Activated T-cell treated with anti-CD3 and anti-CD28 coated beads, Interleukin-2, amount 50 U/mL, for 72 hours (primary cell): Measurements from ENCODE around the gene NOC4L. TPM values are rescaled to one million over a fixed set of nuclear protein-coding genes. Genes with fewer than 3 reads are reported as not detected.
A peak's percentile ranks its signal among the peaks of the same experiment; 100 is the strongest.
"Not testable (repeated sequence)": the region's sequence is repeated elsewhere in the genome, so short reads cannot be mapped to it uniquely, and the experiment has no call there.

Experiments used
- ATAC-seq, 2 donors: fragments of 150-1000 bp; cut with Tn5 transposase; replicated peaks in 1 of 2; 2 replicates each; pipeline ENCODE4 v1.10.0; 2021; ENCODE audit warnings: moderate library complexity in 2 of 2, mild to moderate bottlenecking in 1 of 2
- DNase-seq, 2 donors: peaks; one replicate each; pipeline ENCODE4 v3.0.0; 2021 to 2022; ENCODE audit warnings: mixed read lengths in 1 of 2
- H3K27ac Mint-ChIP-seq: one replicate; pipeline ENCODE4 v1.8.0; 2022; ENCODE audit warnings: mild to moderate bottlenecking, moderate library complexity, mixed read lengths
- H3K27me3 Mint-ChIP-seq: one replicate; pipeline ENCODE4 v1.8.0; 2022; ENCODE audit warnings: low read depth, mixed read lengths
- H3K36me3 Mint-ChIP-seq, 2 donors: one replicate each; pipeline ENCODE4 v1.8.0; 2022; ENCODE audit warnings: mixed read lengths in 2 of 2, mild to moderate bottlenecking in 1 of 2; ENCODE audit not compliant: insufficient read depth in 2 of 2
- H3K4me1 Mint-ChIP-seq: one replicate; pipeline ENCODE4 v1.8.0; 2022; ENCODE audit warnings: low read depth, mixed read lengths
- H3K4me3 Mint-ChIP-seq, 2 donors: one replicate each; pipeline ENCODE4 v1.8.0; 2022; ENCODE audit warnings: mild to moderate bottlenecking in 2 of 2, mixed read lengths in 2 of 2, moderate library complexity in 2 of 2
- H3K9me3 Mint-ChIP-seq, 2 donors: one replicate each; pipeline ENCODE4 v1.8.0; 2022; ENCODE audit warnings: mixed read lengths in 2 of 2
- total RNA-seq, 2 donors: library from RNA; stranded (reverse); gene quantifications; one replicate each; pipeline ENCODE4 v1.2.3, GENCODE V29; 2022

The NOC4L gene
- total RNA-seq, 2 donors from 2014 or later: 19.4 to 21.2 TPM

- peak overlapping the region; percentile 59 to 81 for H3K4me3 Mint-ChIP-seq
- H3K27ac Mint-ChIP-seq: no peak overlapping the region
- H3K36me3 Mint-ChIP-seq: peaks cover 3 to 5% of the 10 kb centered on the region in 2 donors
- DNase-seq (no peak), ATAC-seq (no peak)
- peaks cover 29% of the 10 kb centered on the region for H3K4me1 Mint-ChIP-seq
- no peaks in the 10 kb centered on the region for H3K9me3 Mint-ChIP-seq
- H3K27me3 Mint-ChIP-seq: no peaks in the 10 kb centered on the region
These were observed 2.1 kb upstream of the NOC4L start for GRCh38 chr12:132141976-132142678.

GRCh38 chr12:132142679-132143335, 1.4 kb upstream of the NOC4L start:
- Mint-ChIP-seq H3K9me3 (no peaks in the 10 kb centered on the region), H3K27me3 (no peaks in the 10 kb centered on the region), H3K4me3 (peak overlapping the region; percentile 81 to 89), H3K27ac (peak overlapping the region; percentile 52), H3K4me1 (peaks cover 29% of the 10 kb centered on the region), H3K36me3 (peaks cover 3 to 5% of the 10 kb centered on the region in 2 donors)
- no peak for DNase-seq
- no peak for ATAC-seq

GRCh38 chr12:132143336-132144071, 753 bp upstream of the NOC4L start:
- Mint-ChIP-seq H3K27ac (peak overlapping the region; percentile 52), H3K4me3 (peak overlapping the region; percentile 81 to 89), H3K36me3 (peaks cover 3 to 5% of the 10 kb centered on the region in 2 donors), H3K4me1 (peaks cover 29% of the 10 kb centered on the region), H3K27me3 (no peaks in the 10 kb centered on the region), H3K9me3 (no peaks in the 10 kb centered on the region)
- peak; percentile 45 to 49 for ATAC-seq
- DNase-seq: peak; percentile 31 to 35

- Mint-ChIP-seq H3K36me3 (peaks cover 3% of the 10 kb centered on the region in 2 donors), H3K27ac (peak overlapping the region; percentile 72), H3K4me3 (peak overlapping the region; percentile 95), H3K9me3 (no peaks in the 10 kb centered on the region), H3K4me1 (peaks cover 29% of the 10 kb centered on the region), H3K27me3 (no peaks in the 10 kb centered on the region)
- ATAC-seq (peak; percentile 10 to 14), DNase-seq (no peak)
These were observed 532 bp downstream of the NOC4L start for GRCh38 chr12:132144810-132145168.

GRCh38 chr12:132145334-132145733, 1.1 kb downstream of the NOC4L start:
- Mint-ChIP-seq H3K36me3 (peaks cover 2 to 3% of the 10 kb centered on the region in 2 donors), H3K4me3 (peak overlapping the region; percentile 95), H3K4me1 (peaks cover 29% of the 10 kb centered on the region), H3K9me3 (no peaks in the 10 kb centered on the region), H3K27ac (peak overlapping the region; percentile 38), H3K27me3 (no peaks in the 10 kb centered on the region)
- ATAC-seq (no peak), DNase-seq (no peak)

- H3K4me1 Mint-ChIP-seq: peaks cover 29% of the 10 kb centered on the region
- peak overlapping the region; percentile 52 for H3K27ac Mint-ChIP-seq
- ATAC-seq: no peak
These were observed 1.8 kb downstream of the NOC4L start for GRCh38 chr12:132146098-132146497.

GRCh38 chr12:132146772-132147422, 2.6 kb downstream of the NOC4L start:
- H3K4me3 Mint-ChIP-seq: no peak overlapping the region
- no peaks in the 10 kb centered on the region for H3K27me3 Mint-ChIP-seq
- peaks cover 2% of the 10 kb centered on the region in 2 donors for H3K36me3 Mint-ChIP-seq
- peaks cover 29% of the 10 kb centered on the region for H3K4me1 Mint-ChIP-seq
- H3K9me3 Mint-ChIP-seq: no peaks in the 10 kb centered on the region
- ATAC-seq (no peak), DNase-seq (no peak)
- H3K27ac Mint-ChIP-seq: no peak overlapping the region

More at GRCh38 chr12:132146098-132146497, 1.8 kb downstream of the NOC4L start:
- no peaks in the 10 kb centered on the region for H3K9me3 Mint-ChIP-seq
- DNase-seq: no peak
- peaks cover 2% of the 10 kb centered on the region in 2 donors for H3K36me3 Mint-ChIP-seq
- no peaks in the 10 kb centered on the region for H3K27me3 Mint-ChIP-seq
- peak overlapping the region; percentile 44 to 95 for H3K4me3 Mint-ChIP-seq

- no peak overlapping the region for H3K27ac Mint-ChIP-seq
- no peaks in the 10 kb centered on the region for H3K9me3 Mint-ChIP-seq
- DNase-seq: no peak
- H3K36me3 Mint-ChIP-seq: peaks cover 2% of the 10 kb centered on the region in 2 donors
- no peak for ATAC-seq
- no peak overlapping the region for H3K4me3 Mint-ChIP-seq
- peaks cover 23% of the 10 kb centered on the region for H3K4me1 Mint-ChIP-seq
- H3K27me3 Mint-ChIP-seq: no peaks in the 10 kb centered on the region
These were observed 3.4 kb downstream of the NOC4L start for GRCh38 chr12:132147423-132148367.

GRCh38 chr12:132148368-132149045, 4.2 kb downstream of the NOC4L start:
- peaks cover 18% of the 10 kb centered on the region for H3K4me1 Mint-ChIP-seq
- DNase-seq (no peak), ATAC-seq (no peak)
- no peak overlapping the region for H3K27ac Mint-ChIP-seq
- no peak overlapping the region for H3K4me3 Mint-ChIP-seq
- no peaks in the 10 kb centered on the region for H3K27me3 Mint-ChIP-seq
- H3K36me3 Mint-ChIP-seq: peaks cover 0 to 2% of the 10 kb centered on the region in 2 donors
- no peaks in the 10 kb centered on the region for H3K9me3 Mint-ChIP-seq

GRCh38 chr12:132149526-132149925, 5.3 kb downstream of the NOC4L start:
- not testable (repeated sequence) for H3K4me3 Mint-ChIP-seq, H3K27ac Mint-ChIP-seq, H3K27me3 Mint-ChIP-seq, DNase-seq, ATAC-seq, H3K36me3 Mint-ChIP-seq, H3K9me3 Mint-ChIP-seq
- H3K4me1 Mint-ChIP-seq: peaks cover 18% of the 10 kb centered on the region

GRCh38 chr12:132150780-132151144, 6.5 kb downstream of the NOC4L start:
- no peak for ATAC-seq
- no peaks in the 10 kb centered on the region for H3K9me3 Mint-ChIP-seq
- H3K27me3 Mint-ChIP-seq: no peaks in the 10 kb centered on the region
- no peak overlapping the region for H3K27ac Mint-ChIP-seq
- H3K36me3 Mint-ChIP-seq: peaks cover 0 to 2% of the 10 kb centered on the region in 2 donors
- no peak overlapping the region for H3K4me3 Mint-ChIP-seq
- DNase-seq: no peak
- H3K4me1 Mint-ChIP-seq: peaks cover 7% of the 10 kb centered on the region
